ENCODE measurements around the gene KRT13. TPM values are rescaled to one million over a fixed set of nuclear protein-coding genes. Genes with fewer than 3 reads are reported as not detected.

KRT13 gene
- polyA plus RNA-seq, 1 donor from 2014 or later, result not detected

DNA sequence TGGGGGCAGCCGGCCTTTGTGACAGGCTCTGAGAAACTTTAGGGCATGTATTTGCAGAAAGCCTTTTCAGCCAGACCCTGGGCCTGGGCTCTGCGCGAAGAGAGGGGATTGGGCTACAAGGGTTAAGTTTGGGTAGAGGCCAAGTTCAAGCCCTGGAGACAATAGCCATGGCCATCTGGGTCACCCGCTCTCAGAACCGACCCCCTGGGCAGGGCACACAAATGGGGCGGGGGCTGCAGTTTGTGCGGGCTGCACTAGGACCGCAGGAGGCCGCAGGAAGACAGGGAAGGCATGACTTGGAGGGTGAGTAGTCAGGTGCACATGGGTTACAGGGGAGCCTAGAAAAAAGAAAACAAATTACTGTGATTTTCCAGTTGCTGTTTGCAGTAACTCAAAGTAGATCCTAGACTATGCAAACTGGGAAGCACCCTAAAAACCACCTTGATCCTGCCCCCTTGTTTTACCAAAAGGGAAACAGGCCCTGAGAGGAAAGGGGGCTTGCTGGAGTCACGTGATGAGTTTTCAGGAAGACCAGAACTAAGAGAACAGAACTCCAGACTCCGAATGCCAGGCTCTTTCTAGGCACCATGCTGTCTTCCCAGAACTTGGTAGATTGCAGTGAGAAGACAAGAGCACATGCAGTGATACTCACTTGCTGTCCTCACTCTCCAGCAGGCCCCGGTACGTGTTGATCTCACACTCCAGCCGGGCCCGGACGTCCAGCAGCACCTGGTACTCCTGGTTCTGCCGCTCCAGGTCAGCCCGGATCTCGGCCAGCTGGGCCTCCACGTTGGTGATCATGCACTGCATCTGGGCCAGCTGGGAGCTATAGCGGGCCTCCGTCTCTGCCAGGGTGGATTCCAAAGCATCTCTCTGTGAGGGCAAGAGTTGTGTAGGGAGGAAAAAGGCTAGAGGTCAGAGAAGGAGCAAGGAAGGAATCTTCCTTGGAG, 28.3 kb downstream of the KRT13 start:
- TF ChIP-seq SMC3 (conservative IDR thresholded peaks at IDR 0.05; ENCODE audit: poor library complexity) (no peak), RAD21 (conservative IDR thresholded peaks at IDR 0.05) (no peak), POLR2AphosphoS5 (IDR thresholded peaks at IDR 0.05) (no peak), EP300 (conservative IDR thresholded peaks at IDR 0.05; ENCODE audit: poor library complexity, severe bottlenecking) (no peak), EZH2 (IDR thresholded peaks at IDR 0.05; ENCODE audit: borderline replicate concordance, insufficient read depth, low read length, poor library complexity, severe bottlenecking) (no peak), TAF1 (IDR thresholded peaks at IDR 0.05; ENCODE audit: low read depth) (no peak), MXI1 (conservative IDR thresholded peaks at IDR 0.05; ENCODE audit: poor library complexity, severe bottlenecking) (no peak)
- TF ChIP-seq, protein P1, sequence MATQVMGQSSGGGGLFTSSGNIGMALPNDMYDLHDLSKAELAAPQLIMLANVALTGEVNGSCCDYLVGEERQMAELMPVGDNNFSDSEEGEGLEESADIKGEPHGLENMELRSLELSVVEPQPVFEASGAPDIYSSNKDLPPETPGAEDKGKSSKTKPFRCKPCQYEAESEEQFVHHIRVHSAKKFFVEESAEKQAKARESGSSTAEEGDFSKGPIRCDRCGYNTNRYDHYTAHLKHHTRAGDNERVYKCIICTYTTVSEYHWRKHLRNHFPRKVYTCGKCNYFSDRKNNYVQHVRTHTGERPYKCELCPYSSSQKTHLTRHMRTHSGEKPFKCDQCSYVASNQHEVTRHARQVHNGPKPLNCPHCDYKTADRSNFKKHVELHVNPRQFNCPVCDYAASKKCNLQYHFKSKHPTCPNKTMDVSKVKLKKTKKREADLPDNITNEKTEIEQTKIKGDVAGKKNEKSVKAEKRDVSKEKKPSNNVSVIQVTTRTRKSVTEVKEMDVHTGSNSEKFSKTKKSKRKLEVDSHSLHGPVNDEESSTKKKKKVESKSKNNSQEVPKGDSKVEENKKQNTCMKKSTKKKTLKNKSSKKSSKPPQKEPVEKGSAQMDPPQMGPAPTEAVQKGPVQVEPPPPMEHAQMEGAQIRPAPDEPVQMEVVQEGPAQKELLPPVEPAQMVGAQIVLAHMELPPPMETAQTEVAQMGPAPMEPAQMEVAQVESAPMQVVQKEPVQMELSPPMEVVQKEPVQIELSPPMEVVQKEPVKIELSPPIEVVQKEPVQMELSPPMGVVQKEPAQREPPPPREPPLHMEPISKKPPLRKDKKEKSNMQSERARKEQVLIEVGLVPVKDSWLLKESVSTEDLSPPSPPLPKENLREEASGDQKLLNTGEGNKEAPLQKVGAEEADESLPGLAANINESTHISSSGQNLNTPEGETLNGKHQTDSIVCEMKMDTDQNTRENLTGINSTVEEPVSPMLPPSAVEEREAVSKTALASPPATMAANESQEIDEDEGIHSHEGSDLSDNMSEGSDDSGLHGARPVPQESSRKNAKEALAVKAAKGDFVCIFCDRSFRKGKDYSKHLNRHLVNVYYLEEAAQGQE (IDR thresholded peaks at IDR 0.05; ENCODE audit: borderline replicate concordance), result no peak
- TF ChIP-seq, protein P2, sequence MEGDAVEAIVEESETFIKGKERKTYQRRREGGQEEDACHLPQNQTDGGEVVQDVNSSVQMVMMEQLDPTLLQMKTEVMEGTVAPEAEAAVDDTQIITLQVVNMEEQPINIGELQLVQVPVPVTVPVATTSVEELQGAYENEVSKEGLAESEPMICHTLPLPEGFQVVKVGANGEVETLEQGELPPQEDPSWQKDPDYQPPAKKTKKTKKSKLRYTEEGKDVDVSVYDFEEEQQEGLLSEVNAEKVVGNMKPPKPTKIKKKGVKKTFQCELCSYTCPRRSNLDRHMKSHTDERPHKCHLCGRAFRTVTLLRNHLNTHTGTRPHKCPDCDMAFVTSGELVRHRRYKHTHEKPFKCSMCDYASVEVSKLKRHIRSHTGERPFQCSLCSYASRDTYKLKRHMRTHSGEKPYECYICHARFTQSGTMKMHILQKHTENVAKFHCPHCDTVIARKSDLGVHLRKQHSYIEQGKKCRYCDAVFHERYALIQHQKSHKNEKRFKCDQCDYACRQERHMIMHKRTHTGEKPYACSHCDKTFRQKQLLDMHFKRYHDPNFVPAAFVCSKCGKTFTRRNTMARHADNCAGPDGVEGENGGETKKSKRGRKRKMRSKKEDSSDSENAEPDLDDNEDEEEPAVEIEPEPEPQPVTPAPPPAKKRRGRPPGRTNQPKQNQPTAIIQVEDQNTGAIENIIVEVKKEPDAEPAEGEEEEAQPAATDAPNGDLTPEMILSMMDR (IDR thresholded peaks at IDR 0.05; ENCODE audit: poor library complexity, severe bottlenecking), result no peak
- Histone ChIP-seq H3K36me3 (ENCODE audit: insufficient read depth, low read length) (no peaks in the 10 kb centered on the region), H3K4me3 (ENCODE audit: low read length) (no peak overlapping the region), H3K27ac (ENCODE audit: low read length) (no peak overlapping the region), H3K9me2 (ENCODE audit: insufficient read depth, low read length) (no peaks in the 10 kb centered on the region), H3K4me2 (ENCODE audit: low read length) (no peak overlapping the region), H4K20me1 (ENCODE audit: insufficient read depth) (no peaks in the 10 kb centered on the region), H3F3A (ENCODE audit: insufficient read depth, low read length, poor library complexity, severe bottlenecking) (no peaks in the 10 kb centered on the region), H3K27me3 (ENCODE audit: insufficient read depth, low read depth, low read length) (no peaks in the 10 kb centered on the region), H3K79me2 (replicated peaks; ENCODE audit: insufficient read depth, low read length) (no peaks in the 10 kb centered on the region), H3K9ac (ENCODE audit: low read length) (no peak overlapping the region), H3K9me3 (ENCODE audit: low read length) (no peaks in the 10 kb centered on the region), H2AFZ (ENCODE audit: low read depth, low read length) (no peak overlapping the region)

DNA sequence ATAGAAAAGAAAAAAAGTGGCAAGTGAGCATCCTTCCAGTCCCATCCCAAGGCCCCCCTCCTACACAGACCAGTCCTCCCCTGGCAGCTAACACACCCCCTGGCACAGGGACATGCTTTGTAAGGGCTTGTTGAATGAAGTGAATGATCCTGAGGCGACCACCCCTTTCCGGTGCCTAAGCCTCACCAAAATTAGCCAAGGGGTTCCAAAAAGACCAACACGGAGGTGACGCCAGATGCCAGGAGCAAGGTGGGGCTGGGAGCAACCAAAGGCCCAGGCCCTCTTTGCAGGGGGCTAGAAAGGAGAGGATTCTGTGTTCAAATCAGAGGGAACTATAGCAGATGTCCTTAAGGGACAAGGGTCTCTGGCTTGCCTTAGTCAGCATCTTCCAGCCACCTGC, 30.0 kb downstream of the KRT13 start:
- Histone ChIP-seq H3K4me3 (ENCODE audit: low read length) (no peak overlapping the region), H2AFZ (ENCODE audit: low read depth, low read length) (no peak overlapping the region), H3K9me2 (ENCODE audit: insufficient read depth, low read length) (no peaks in the 10 kb centered on the region), H3K9ac (ENCODE audit: low read length) (no peak overlapping the region), H3K9me3 (ENCODE audit: low read length) (no peaks in the 10 kb centered on the region), H3K4me2 (ENCODE audit: low read length) (no peak overlapping the region), H3F3A (ENCODE audit: insufficient read depth, low read length, poor library complexity, severe bottlenecking) (no peaks in the 10 kb centered on the region), H3K27ac (ENCODE audit: low read length) (no peak overlapping the region), H3K79me2 (replicated peaks; ENCODE audit: insufficient read depth, low read length) (no peaks in the 10 kb centered on the region), H4K20me1 (ENCODE audit: insufficient read depth) (no peaks in the 10 kb centered on the region), H3K27me3 (ENCODE audit: insufficient read depth, low read depth, low read length) (no peaks in the 10 kb centered on the region), H3K36me3 (ENCODE audit: insufficient read depth, low read length) (no peaks in the 10 kb centered on the region)
- TF ChIP-seq POLR2AphosphoS5 (IDR thresholded peaks at IDR 0.05), result no peak
- TF ChIP-seq, protein P1 (IDR thresholded peaks at IDR 0.05; ENCODE audit: borderline replicate concordance), result no peak
- TF ChIP-seq SMC3 (conservative IDR thresholded peaks at IDR 0.05; ENCODE audit: poor library complexity), result no peak
- TF ChIP-seq TAF1 (IDR thresholded peaks at IDR 0.05; ENCODE audit: low read depth), result no peak
- TF ChIP-seq RAD21 (conservative IDR thresholded peaks at IDR 0.05), result no peak
- TF ChIP-seq EZH2 (IDR thresholded peaks at IDR 0.05; ENCODE audit: borderline replicate concordance, insufficient read depth, low read length, poor library complexity, severe bottlenecking), result no peak
- TF ChIP-seq EP300 (conservative IDR thresholded peaks at IDR 0.05; ENCODE audit: poor library complexity, severe bottlenecking), result no peak
- TF ChIP-seq, protein P2 (IDR thresholded peaks at IDR 0.05; ENCODE audit: poor library complexity, severe bottlenecking), result no peak
- no peak for TF ChIP-seq MXI1 (conservative IDR thresholded peaks at IDR 0.05; ENCODE audit: poor library complexity, severe bottlenecking)

Data from neural cell (in vitro differentiated cells).